Skeletal muscle tissue (tissue), 4 donors: Measurements from ENCODE around the gene CPSF4L. TPM values are rescaled to one million over a fixed set of nuclear protein-coding genes. Genes with fewer than 3 reads are reported as not detected.
"Not testable (repeated sequence)": the region's sequence is repeated elsewhere in the genome, so short reads cannot be mapped to it uniquely, and the experiment has no call there.

Experiments used
- H3K27ac ChIP-seq: one replicate; pipeline ENCODE4 v1.7.0; 2013; ENCODE audit warnings: mild to moderate bottlenecking, low read depth, low read length, inconsistent platforms
- H3K27me3 ChIP-seq, 3 donors: one replicate each; pipeline ENCODE4 v1.7.0; 2013; ENCODE audit warnings: low read length in 3 of 3; ENCODE audit not compliant: control insufficient read depth in 3 of 3, insufficient read depth in 3 of 3
- H3K36me3 ChIP-seq, 3 donors: one replicate each; pipeline ENCODE4 v1.7.0; 2013; ENCODE audit warnings: low read length in 3 of 3; ENCODE audit not compliant: control insufficient read depth in 3 of 3, insufficient read depth in 3 of 3
- H3K4me1 ChIP-seq, 3 donors: one replicate each; pipeline ENCODE4 v1.7.0; 2013; ENCODE audit warnings: low read length in 3 of 3, mild to moderate bottlenecking in 3 of 3; ENCODE audit not compliant: control insufficient read depth in 3 of 3, insufficient read depth in 3 of 3
- H3K4me3 ChIP-seq, 3 donors: one replicate each; pipeline ENCODE4 v1.7.0; 2013; ENCODE audit warnings: low read length in 3 of 3
- H3K9ac ChIP-seq, 3 donors: one replicate each; pipeline ENCODE4 v1.7.0; 2013; ENCODE audit warnings: low read length in 3 of 3, mild to moderate bottlenecking in 3 of 3, moderate library complexity in 2 of 3, low read depth in 1 of 3
- H3K9me3 ChIP-seq, 3 donors: one replicate each; pipeline ENCODE4 v1.7.0; 2013; ENCODE audit warnings: low read length in 3 of 3; ENCODE audit not compliant: control insufficient read depth in 3 of 3
- total RNA-seq: library from RNA; depleted of rRNA; stranded (reverse); fragments of >200 nt; gene quantifications from one replicate; pipeline ENCODE4 v1.2.3, GENCODE V29; 2014
- donor health status: Osteomylitis.

Gene CPSF4L, protein sequence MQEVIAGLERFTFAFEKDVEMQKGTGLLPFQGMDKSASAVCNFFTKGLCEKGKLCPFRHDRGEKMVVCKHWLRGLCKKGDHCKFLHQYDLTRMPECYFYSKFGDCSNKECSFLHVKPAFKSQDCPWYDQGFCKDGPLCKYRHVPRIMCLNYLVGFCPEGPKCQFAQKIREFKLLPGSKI
- total RNA-seq: not detected

GRCh38 chr17:73261617-73261951, at the start of gene CPSF4L:
CPSF4L (minus strand) TSS chr17:73261880; CDS start chr17:73261818, 62 bp downstream.
- Histone ChIP-seq H3K4me1 (no peaks in the 10 kb centered on the region), H3K27me3 (no peaks in the 10 kb centered on the region), H3K36me3 (no peaks in the 10 kb centered on the region), H3K9me3 (no peaks in the 10 kb centered on the region), H3K27ac (no peak within 1 kb of the TSS), H3K4me3 (no peak within 1 kb of the TSS), H3K9ac (no peak within 1 kb of the TSS)

GRCh38 chr17:73311428-73311780, 49.7 kb upstream of the CPSF4L start:
- H3K27me3 ChIP-seq: peaks cover 0 to 2% (median 0%) of the 10 kb centered on the region in 3 donors
- H3K4me3 ChIP-seq: peak overlapping the region; percentile 84 to 94 (median 91)
- peaks cover 0 to 3% (median 0%) of the 10 kb centered on the region in 3 donors for H3K36me3 ChIP-seq
- H3K27ac ChIP-seq: peak overlapping the region; percentile 97
- H3K9ac ChIP-seq: peak overlapping the region; percentile 89 to 99 (median 94)
- peaks cover 31 to 43% (median 38%) of the 10 kb centered on the region in 3 donors for H3K4me1 ChIP-seq
- H3K9me3 ChIP-seq: no peaks in the 10 kb centered on the region

- Histone ChIP-seq H3K9me3 (no peaks in the 10 kb centered on the region), H3K9ac (peak overlapping the region; percentile 71 to 99 (median 94)), H3K36me3 (peaks cover 0 to 3% (median 0%) of the 10 kb centered on the region in 3 donors), H3K27ac (peak overlapping the region; percentile 97), H3K4me1 (peaks cover 44 to 57% (median 50%) of the 10 kb centered on the region in 3 donors), H3K4me3 (peak overlapping the region; percentile 84 to 94 (median 91)), H3K27me3 (peaks cover 0 to 2% (median 0%) of the 10 kb centered on the region in 3 donors)
Observed at GRCh38 chr17:73309727-73310596, 48.3 kb upstream of the CPSF4L start.

- peak overlapping the region; percentile 70 for H3K27ac ChIP-seq
Observed at GRCh38 chr17:73308959-73309358, 47.3 kb upstream of the CPSF4L start.

GRCh38 chr17:73308017-73308823, 46.5 kb upstream of the CPSF4L start:
- H3K27me3 ChIP-seq: peaks cover 0 to 2% (median 0%) of the 10 kb centered on the region in 3 donors
- H3K9ac ChIP-seq: peak overlapping the region; percentile 46 to 76 (median 52)
- H3K36me3 ChIP-seq: peaks cover 0 to 3% (median 0%) of the 10 kb centered on the region in 3 donors
- peak overlapping the region; percentile 48 to 67 (median 62) for H3K4me3 ChIP-seq
- peak overlapping the region; percentile 70 for H3K27ac ChIP-seq
- peaks cover 54 to 70% (median 63%) of the 10 kb centered on the region in 3 donors for H3K4me1 ChIP-seq
- H3K9me3 ChIP-seq: no peaks in the 10 kb centered on the region

More at GRCh38 chr17:73308959-73309358, 47.3 kb upstream of the CPSF4L start:
- H3K36me3 ChIP-seq, H3K27me3 ChIP-seq, H3K9me3 ChIP-seq: not testable (repeated sequence)
- peak overlapping the region in 1 of 3 donors; percentile 40 for H3K9ac ChIP-seq
- H3K4me1 ChIP-seq: peaks cover 51 to 65% (median 60%) of the 10 kb centered on the region in 3 donors
- H3K4me3 ChIP-seq: peak overlapping the region in 2 of 3 donors; percentile 22 to 84

- Histone ChIP-seq H3K9me3 (no peaks in the 10 kb centered on the region), H3K4me3 (no peak overlapping the region), H3K27ac (peak overlapping the region; percentile 41), H3K27me3 (peaks cover 0 to 2% (median 0%) of the 10 kb centered on the region in 3 donors), H3K36me3 (peaks cover 0 to 3% (median 0%) of the 10 kb centered on the region in 3 donors), H3K4me1 (peaks cover 50 to 63% (median 63%) of the 10 kb centered on the region in 3 donors), H3K9ac (no peak overlapping the region)
Observed at GRCh38 chr17:73307130-73307529, 45.5 kb upstream of the CPSF4L start.

DNA sequence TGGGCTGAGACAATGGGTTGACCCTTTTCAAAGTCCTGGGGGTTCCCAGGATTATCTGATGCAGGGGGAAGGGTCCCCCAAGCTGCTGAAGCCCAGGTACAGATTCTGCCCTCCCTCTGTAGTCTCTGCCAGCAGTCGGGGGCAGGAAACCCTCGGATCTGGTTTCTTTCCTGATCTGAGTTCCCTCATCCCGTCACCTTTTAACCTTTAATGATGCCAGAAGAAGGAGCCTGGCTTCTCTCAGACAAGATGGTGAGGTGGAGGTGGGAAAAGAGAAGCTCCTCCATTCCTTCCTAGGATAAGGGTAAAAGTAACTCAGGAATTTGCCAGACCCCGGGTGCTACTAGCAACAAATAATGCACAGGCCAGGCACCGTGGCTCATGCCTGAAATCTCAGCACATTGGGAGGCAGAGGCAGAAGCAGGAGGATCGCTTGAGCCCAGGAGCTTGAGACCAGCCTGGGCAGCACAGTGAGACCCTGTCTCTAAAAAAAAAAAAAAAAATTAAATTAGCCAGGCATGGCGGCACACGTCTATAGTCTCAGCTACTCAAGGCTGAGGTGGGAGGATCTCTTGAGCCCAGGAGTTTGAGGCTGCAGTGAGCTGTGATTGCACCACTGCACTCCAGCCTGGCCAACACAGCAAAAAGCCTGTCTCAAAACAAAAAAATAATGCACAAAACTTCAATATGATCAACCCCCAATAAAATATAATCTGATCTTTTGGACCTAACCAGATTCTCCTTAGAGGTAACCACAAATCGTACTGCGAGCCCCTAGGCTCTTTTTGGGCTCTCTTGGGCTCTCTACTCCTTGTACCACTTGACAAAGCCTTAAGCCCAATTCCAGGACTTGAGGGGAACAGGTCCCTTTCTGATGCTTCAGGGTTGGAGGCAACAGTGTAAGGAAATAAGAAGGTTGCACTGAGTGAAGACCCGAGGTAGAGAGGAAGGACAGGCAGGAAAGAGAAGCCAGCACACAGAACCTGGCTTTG, 44.5 kb upstream of the CPSF4L start:
- Histone ChIP-seq H3K4me3 (peak overlapping the region; percentile 66 to 71 (median 68)), H3K27me3 (peaks cover 0 to 2% (median 0%) of the 10 kb centered on the region in 3 donors), H3K9me3 (no peaks in the 10 kb centered on the region), H3K27ac (peak overlapping the region; percentile 83), H3K4me1 (peaks cover 47 to 63% (median 59%) of the 10 kb centered on the region in 3 donors), H3K36me3 (peaks cover 0 to 3% (median 0%) of the 10 kb centered on the region in 3 donors), H3K9ac (peak overlapping the region; percentile 69 to 82 (median 72))

GRCh38 chr17:73304971-73305812, 43.5 kb upstream of the CPSF4L start:
- Histone ChIP-seq H3K4me3 (peak overlapping the region; percentile 66 to 71 (median 68)), H3K9ac (peak overlapping the region; percentile 69 to 82 (median 72)), H3K27ac (peak overlapping the region; percentile 83), H3K4me1 (peaks cover 47 to 60% (median 59%) of the 10 kb centered on the region in 3 donors), H3K9me3 (no peaks in the 10 kb centered on the region), H3K27me3 (peaks cover 0 to 2% (median 0%) of the 10 kb centered on the region in 3 donors), H3K36me3 (peaks cover 0 to 3% (median 0%) of the 10 kb centered on the region in 3 donors)
